Fibroblast of villous mesenchyme (primary cell): Measurements from ENCODE around the gene SKAP1. TPM values are rescaled to one million over a fixed set of nuclear protein-coding genes. Genes with fewer than 3 reads are reported as not detected.

ENCODE experiments used
- DNase-seq: peaks from one replicate; pipeline ENCODE4 v3.0.0-alpha.2; 2010; ENCODE audit warnings: low read depth
- H3K4me3 ChIP-seq: 2 replicates; pipeline ENCODE4 v1.5.1; 2011; ENCODE audit warnings: low read depth, mild to moderate bottlenecking, low read length
- total RNA-seq: library from RNA; depleted of rRNA; stranded (reverse); fragments of >200 nt; gene quantifications from 2 replicates; pipeline ENCODE4 v1.2.3, GENCODE V29; 2012
- TF ChIP-seq, protein P1 (sequence below): IDR thresholded peaks from 2 replicates; pipeline ENCODE4 v1.5.1; 2012; ENCODE audit warnings: low read depth, mild to moderate bottlenecking, low read length; ENCODE audit not compliant: insufficient read depth

Gene SKAP1
- total RNA-seq, 1 donor, result not detected

DNA sequence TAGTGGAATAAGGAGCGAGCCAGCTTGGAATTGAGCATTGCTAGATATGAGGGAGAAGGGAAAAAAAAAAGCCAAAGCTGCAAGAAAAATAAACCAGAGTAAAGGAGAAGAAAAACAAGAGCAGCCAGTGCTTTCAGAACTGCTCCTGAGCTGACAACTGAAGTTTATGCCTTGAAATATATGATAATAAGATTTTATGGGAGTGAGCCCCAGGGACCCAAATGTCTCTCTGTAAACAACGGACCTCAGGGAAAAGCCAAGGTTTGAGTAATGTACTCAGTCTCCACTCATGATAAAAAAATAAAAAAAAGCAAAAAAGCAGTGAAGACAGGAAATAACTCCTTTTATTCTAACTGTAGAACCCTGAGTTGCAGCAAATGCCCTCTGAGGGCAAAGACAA, 189.9 kb downstream of the SKAP1 start:
- no peak overlapping the region for H3K4me3 ChIP-seq
- DNase-seq, result peak; percentile 31
- TF ChIP-seq, protein P1, sequence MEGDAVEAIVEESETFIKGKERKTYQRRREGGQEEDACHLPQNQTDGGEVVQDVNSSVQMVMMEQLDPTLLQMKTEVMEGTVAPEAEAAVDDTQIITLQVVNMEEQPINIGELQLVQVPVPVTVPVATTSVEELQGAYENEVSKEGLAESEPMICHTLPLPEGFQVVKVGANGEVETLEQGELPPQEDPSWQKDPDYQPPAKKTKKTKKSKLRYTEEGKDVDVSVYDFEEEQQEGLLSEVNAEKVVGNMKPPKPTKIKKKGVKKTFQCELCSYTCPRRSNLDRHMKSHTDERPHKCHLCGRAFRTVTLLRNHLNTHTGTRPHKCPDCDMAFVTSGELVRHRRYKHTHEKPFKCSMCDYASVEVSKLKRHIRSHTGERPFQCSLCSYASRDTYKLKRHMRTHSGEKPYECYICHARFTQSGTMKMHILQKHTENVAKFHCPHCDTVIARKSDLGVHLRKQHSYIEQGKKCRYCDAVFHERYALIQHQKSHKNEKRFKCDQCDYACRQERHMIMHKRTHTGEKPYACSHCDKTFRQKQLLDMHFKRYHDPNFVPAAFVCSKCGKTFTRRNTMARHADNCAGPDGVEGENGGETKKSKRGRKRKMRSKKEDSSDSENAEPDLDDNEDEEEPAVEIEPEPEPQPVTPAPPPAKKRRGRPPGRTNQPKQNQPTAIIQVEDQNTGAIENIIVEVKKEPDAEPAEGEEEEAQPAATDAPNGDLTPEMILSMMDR, result no peak

DNA sequence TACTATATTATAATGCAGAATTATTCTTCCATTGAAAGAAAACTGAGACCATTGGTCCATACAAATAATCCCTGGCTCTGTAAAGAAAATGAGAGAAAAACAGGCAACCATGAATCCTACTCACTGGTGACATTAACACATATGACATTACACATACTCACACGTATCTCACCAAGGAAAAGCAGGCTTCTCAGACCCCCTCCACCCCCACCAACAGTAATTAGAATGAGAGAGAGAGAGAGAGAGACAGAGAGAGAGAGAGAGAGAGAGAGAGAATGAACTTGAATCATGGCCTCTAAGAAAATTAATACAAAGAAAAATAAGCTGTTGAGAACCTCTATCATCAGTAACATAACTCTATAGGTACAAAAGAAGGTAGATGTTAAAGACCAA, 190.4 kb downstream of the SKAP1 start:
- TF ChIP-seq, protein P1, result no peak
- no peak for DNase-seq
- no peak overlapping the region for H3K4me3 ChIP-seq

DNA sequence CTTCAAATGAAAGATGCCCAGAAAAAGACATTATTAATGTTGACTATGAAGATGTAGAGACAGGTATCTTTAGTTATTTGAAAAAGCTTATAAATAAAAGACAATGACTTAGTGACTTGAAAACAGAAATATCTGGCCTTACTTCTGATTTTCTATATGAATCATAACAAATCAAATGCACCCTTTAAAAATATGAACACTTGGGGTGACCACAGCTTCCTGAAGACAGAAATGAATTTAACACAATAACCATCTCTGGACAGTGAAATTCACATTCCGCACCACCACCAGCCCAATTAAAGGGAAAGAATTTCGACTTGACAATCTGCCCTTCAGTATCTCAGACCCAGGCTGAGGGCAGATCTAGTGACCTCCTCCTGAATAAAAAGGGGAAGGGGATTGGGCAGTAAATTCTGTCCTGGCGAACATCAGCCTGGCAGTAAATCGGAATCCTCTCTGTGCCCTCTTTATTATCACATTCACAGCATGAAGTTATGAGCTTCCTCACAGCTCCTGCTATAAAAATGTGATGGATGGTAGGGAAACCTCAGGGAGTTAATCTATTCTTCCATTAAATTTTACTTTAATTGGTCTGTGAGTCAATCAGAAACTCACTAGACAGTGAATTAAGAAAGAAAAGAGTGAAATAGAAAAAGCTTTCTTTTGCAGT, 190.9 kb downstream of the SKAP1 start:
- TF ChIP-seq, protein P1, result no peak
- no peak for DNase-seq
- no peak overlapping the region for H3K4me3 ChIP-seq

DNA sequence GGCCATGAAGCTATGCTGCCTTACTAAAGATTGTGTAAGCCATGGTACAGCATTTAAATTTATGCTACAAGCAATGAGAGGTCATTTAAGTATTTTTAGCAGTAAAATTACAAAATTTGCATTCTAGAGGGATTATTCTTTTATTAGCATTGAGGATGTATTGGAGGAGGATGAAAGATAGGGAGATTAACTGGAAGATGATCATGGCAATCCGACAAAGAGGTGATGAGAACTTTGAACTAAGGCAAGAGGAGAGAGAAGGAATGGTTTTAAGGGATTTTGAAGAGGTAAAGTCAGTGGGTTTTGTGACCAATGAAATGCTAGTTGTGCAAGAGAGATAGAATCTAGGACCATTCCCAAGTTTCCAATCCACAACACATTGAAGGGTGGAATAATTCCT, 192.6 kb downstream of the SKAP1 start:
- TF ChIP-seq, protein P1, result no peak
- DNase-seq, result no peak
- H3K4me3 ChIP-seq, result no peak overlapping the region

DNA sequence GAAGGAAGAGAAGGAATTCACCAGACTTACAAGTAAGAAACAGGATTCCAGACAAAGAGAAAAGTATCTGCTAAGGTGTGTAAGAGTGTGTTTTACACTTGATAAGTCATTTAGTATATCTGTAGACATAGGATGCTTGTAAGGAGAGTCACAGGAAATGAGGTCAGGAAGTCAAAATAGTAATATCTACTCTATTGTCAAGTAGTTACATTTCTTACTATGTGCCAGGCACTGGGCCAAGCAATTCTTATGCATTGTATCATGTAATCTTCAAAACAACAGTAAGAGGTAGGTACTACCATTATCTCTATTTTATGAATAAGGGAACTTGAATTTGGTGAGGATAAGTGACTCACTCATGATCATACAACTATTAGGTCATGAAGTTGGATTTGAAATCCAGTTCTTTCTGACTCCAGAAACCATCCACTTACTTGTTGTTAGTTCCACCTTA, 193.3 kb downstream of the SKAP1 start:
- no peak overlapping the region for H3K4me3 ChIP-seq
- TF ChIP-seq, protein P1, result no peak
- no peak for DNase-seq

DNA sequence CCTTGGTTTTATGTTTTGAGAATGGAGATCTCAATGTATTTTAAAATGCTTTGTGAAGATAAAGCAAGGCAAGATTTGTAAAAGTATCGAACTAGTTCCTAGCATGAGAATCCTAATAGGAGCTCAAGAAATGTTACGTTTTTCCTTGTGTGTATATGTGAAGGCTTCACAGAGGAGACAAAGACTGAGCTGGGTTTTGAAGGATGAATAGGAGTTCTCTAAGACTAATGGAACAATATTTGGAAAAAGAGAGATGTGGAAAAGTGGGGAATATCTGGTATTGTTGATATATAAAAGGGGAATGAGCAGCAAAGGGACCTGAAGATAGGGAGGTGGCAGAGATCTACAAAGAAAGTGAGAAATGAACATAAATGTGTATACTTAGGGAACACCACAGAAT, 195.1 kb downstream of the SKAP1 start:
- H3K4me3 ChIP-seq, result no peak overlapping the region
- TF ChIP-seq, protein P1, result no peak
- no peak for DNase-seq
